Measurements from ENCODE around the gene DSCAM. TPM values are rescaled to one million over a fixed set of nuclear protein-coding genes. Genes with fewer than 3 reads are reported as not detected.

DSCAM gene
- total and polyA plus RNA-seq, 2 donors (not counting 3 experiments of a cell fraction or from before 2014, with no cell fraction given), result not detected

GRCh38 chr21:40015818-40016217, 831.1 kb downstream of the DSCAM start:
- FAIRE-seq, result no peak
- no TSS peak for BruUV-seq (replicated peaks)

More at GRCh38 chr21:40015818-40016217, 831.1 kb downstream of the DSCAM start:
- intact Hi-C loops (cut with micrococcal nuclease) (no loop called here), dilution Hi-C loops (cut with MboI; ENCODE audit: extremely low pct_ligation_motif_present, low sequenced_read_pairs) (no loop called here)
- ChIA-PET POLR2A (no interaction called here), CTCF (no interaction called here)
- Histone ChIP-seq H2AFZ (ENCODE audit: low read depth, low read length) (no peak overlapping the region), H3K9me3 (replicated peaks; ENCODE audit: control insufficient read depth, insufficient read depth, low read length) (peaks cover 9% of the 10 kb centered on the region), H3K36me3 (ENCODE audit: control insufficient read depth in 2 of 2, extremely low read depth in 1 of 2, insufficient read depth in 2 of 2, low read length in 2 of 2) (no peaks in the 10 kb centered on the region), H3K4me3 (replicated peaks in 1 of 3; ENCODE audit: insufficient read depth in 1 of 3, low read depth in 1 of 3, low read length in 3 of 3) (no peak overlapping the region), H3K9ac (replicated peaks; ENCODE audit: extremely low read depth, insufficient read depth, low read length) (no peak overlapping the region), H3K4me2 (ENCODE audit: insufficient read depth, low read length) (no peak overlapping the region), H3K9me1 (replicated peaks; ENCODE audit: control insufficient read depth, extremely low read depth, insufficient read depth, low read length) (no peaks in the 10 kb centered on the region), H3K27ac (ENCODE audit: insufficient read depth, low read depth, low read length) (no peak overlapping the region), H3K79me2 (ENCODE audit: control insufficient read depth, insufficient read depth, low read length) (no peaks in the 10 kb centered on the region), H3K27me3 (ENCODE audit: control insufficient read depth in 2 of 2, insufficient read depth in 2 of 2, low read length in 2 of 2) (no peaks in the 10 kb centered on the region), H4K20me1 (replicated peaks; ENCODE audit: control insufficient read depth, extremely low read depth, insufficient read depth, low read length) (no peaks in the 10 kb centered on the region), H3K4me1 (ENCODE audit: control insufficient read depth, extremely low read depth, insufficient read depth, low read length) (no peaks in the 10 kb centered on the region)
- no peak for DNase-seq (ENCODE audit: low read depth, low spot score)
- no peak for TF ChIP-seq POLR2A (IDR thresholded peaks at IDR 0.05; ENCODE audit: low read depth, low read length)
- no peak for TF ChIP-seq JUN (IDR thresholded peaks at IDR 0.05; ENCODE audit: borderline replicate concordance, insufficient read depth, insufficient read length, low read depth)
- no peak for TF ChIP-seq CTCF (IDR thresholded peaks at IDR 0.05; ENCODE audit: extremely low read depth in 1 of 2, insufficient read depth in 1 of 2, low read depth in 1 of 2, low read length in 2 of 2)
- TF ChIP-seq MYC (IDR thresholded peaks at IDR 0.05; ENCODE audit: low read depth, low read length), result no peak
- no peak for TF ChIP-seq FOS (IDR thresholded peaks at IDR 0.05; ENCODE audit: borderline replicate concordance, insufficient read depth, low read length)
- TF ChIP-seq GATA2 (IDR thresholded peaks at IDR 0.05; ENCODE audit: insufficient read depth, insufficient read length, low read depth, low read length), result no peak
- no peak for TF ChIP-seq POLR2AphosphoS5 (IDR thresholded peaks at IDR 0.05; ENCODE audit: insufficient read depth, low read depth, low read length)
- TF ChIP-seq, protein P1, sequence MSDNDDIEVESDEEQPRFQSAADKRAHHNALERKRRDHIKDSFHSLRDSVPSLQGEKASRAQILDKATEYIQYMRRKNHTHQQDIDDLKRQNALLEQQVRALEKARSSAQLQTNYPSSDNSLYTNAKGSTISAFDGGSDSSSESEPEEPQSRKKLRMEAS (IDR thresholded peaks at IDR 0.05; ENCODE audit: insufficient read depth, insufficient read length), result no peak
- no peak for TF ChIP-seq EZH2 (IDR thresholded peaks at IDR 0.05; ENCODE audit: borderline replicate concordance, low read depth, low read length, severe bottlenecking)
